Fibroblast of skin of right quadriceps (primary cell): Measurements from ENCODE around the gene ZSWIM5.
"Not testable (repeated sequence)": the region's sequence is repeated elsewhere in the genome, so short reads cannot be mapped to it uniquely, and the experiment has no call there.

ENCODE experiments used
- DNase-seq: peaks from one replicate; pipeline ENCODE4 v3.0.0-alpha.2; 2013

ZSWIM5 gene

GRCh38 chr1:45205910-45206721, at the start of gene ZSWIM5:
Gene ZSWIM5 (minus strand): TSS chr1:45206605. CDS start chr1:45206350, 255 bp downstream.
- peak; percentile 20 for DNase-seq

- no peak for DNase-seq
These were observed 48.1 kb upstream of the ZSWIM5 start for GRCh38 chr1:45254490-45254889.

- DNase-seq = no peak
These were observed 44.1 kb upstream of the ZSWIM5 start for GRCh38 chr1:45250544-45250943.

- not testable (repeated sequence) for DNase-seq
These were observed 41.6 kb upstream of the ZSWIM5 start for GRCh38 chr1:45248004-45248403.

- peak; percentile 65 for DNase-seq
These were observed 40.4 kb upstream of the ZSWIM5 start for GRCh38 chr1:45246760-45247159.

- not testable (repeated sequence) for DNase-seq
These were observed 40.0 kb upstream of the ZSWIM5 start for GRCh38 chr1:45246359-45246758.

GRCh38 chr1:45244660-45245059, 38.3 kb upstream of the ZSWIM5 start:
- no peak for DNase-seq

GRCh38 chr1:45243476-45244343, 37.3 kb upstream of the ZSWIM5 start:
- no peak for DNase-seq

GRCh38 chr1:45238846-45239245, 32.4 kb upstream of the ZSWIM5 start:
- DNase-seq = no peak

- no peak for DNase-seq
These were observed 29.7 kb upstream of the ZSWIM5 start for GRCh38 chr1:45236136-45236535.

GRCh38 chr1:45230537-45230936, 24.1 kb upstream of the ZSWIM5 start:
- no peak for DNase-seq

- no peak for DNase-seq
These were observed 19.2 kb upstream of the ZSWIM5 start for GRCh38 chr1:45225598-45225997.

- DNase-seq = not testable (repeated sequence)
These were observed 17.3 kb upstream of the ZSWIM5 start for GRCh38 chr1:45223710-45224109.

- DNase-seq = no peak
These were observed 15.3 kb upstream of the ZSWIM5 start for GRCh38 chr1:45221716-45222115.

GRCh38 chr1:45216861-45217260, 10.5 kb upstream of the ZSWIM5 start:
- no peak for DNase-seq

GRCh38 chr1:45216200-45216541, 9.8 kb upstream of the ZSWIM5 start:
- DNase-seq = no peak

- DNase-seq = no peak
These were observed 9.2 kb upstream of the ZSWIM5 start for GRCh38 chr1:45215485-45216199.

- no peak for DNase-seq
These were observed 7.5 kb upstream of the ZSWIM5 start for GRCh38 chr1:45213892-45214291.

GRCh38 chr1:45211076-45211475, 4.7 kb upstream of the ZSWIM5 start:
- no peak for DNase-seq

GRCh38 chr1:45206808-45207623, 611 bp upstream of the ZSWIM5 start:
- DNase-seq = no peak

GRCh38 chr1:45205011-45205909, 1.1 kb downstream of the ZSWIM5 start:
- peak; percentile 5 for DNase-seq
